Esophagus muscularis mucosa (tissue), 2 donors: ENCODE results near the gene NR2E1.

Source experiments
- EP300 ChIP-seq: sonication (generic); formaldehyde crosslinking; IDR thresholded peaks from one replicate; pipeline ENCODE4 v1.6.1; 2017; ENCODE audit warnings: antibody characterized with exemption
- POLR2A ChIP-seq: fragments of 450-650 bp; IDR thresholded peaks from one replicate; pipeline ENCODE4 v1.6.1; 2017; ENCODE audit warnings: antibody characterized with exemption, moderate library complexity, mild to moderate bottlenecking, low read depth

GRCh38 chr6:108118359-108118724, 47.5 kb upstream of the NR2E1 start:
- TF ChIP-seq EP300, result no peak
- no peak for TF ChIP-seq POLR2A
